GM20000 (cell line): ENCODE data around the gene KLHDC4.
"Not testable (repeated sequence)": the region's sequence is repeated elsewhere in the genome, so short reads cannot be mapped to it uniquely, and the experiment has no call there.

ENCODE experiments used
- DNase-seq: peaks from one replicate; pipeline ENCODE4 v3.0.0; 2012; ENCODE audit warnings: low spot score
- CTCF ChIP-seq: IDR thresholded peaks from 2 replicates; pipeline ENCODE4 v1.5.1; 2012; ENCODE audit warnings: mild to moderate bottlenecking, control low read depth; ENCODE audit errors: extremely low read depth, missing control alignments

KLHDC4 gene

DNA sequence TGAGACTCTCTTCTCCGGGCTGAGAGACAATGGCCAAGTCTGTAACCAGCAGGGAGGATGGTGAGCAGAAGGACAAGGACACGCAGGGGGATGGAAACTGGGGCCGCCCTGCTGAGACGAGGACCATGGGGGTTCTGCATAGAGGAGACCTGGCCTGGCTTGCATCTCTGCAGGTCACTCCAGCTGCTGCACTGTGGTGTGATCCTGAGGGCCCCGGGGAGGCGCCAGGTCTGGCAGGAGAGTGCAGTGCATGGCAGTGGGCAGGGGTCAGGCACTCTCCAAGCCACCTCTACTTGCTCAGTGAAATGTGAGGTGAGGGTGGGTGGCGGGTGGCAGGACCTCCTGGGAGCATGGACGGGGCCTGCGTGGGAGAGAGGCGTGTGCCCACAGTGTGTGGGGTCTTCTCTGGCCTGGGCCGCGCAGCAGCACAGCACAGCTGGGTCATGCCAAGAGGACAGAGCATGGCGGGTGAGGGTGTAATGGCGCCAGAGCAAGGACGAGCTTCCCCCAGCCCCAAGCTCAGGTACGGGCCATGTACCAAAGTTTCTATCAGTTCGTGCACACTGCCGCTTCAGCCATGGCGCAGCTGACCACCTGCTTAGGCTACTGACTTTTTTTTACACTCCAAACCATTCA is 43.1 kb downstream of the KLHDC4 start:
- no peak for DNase-seq
- TF ChIP-seq CTCF = no peak

DNA sequence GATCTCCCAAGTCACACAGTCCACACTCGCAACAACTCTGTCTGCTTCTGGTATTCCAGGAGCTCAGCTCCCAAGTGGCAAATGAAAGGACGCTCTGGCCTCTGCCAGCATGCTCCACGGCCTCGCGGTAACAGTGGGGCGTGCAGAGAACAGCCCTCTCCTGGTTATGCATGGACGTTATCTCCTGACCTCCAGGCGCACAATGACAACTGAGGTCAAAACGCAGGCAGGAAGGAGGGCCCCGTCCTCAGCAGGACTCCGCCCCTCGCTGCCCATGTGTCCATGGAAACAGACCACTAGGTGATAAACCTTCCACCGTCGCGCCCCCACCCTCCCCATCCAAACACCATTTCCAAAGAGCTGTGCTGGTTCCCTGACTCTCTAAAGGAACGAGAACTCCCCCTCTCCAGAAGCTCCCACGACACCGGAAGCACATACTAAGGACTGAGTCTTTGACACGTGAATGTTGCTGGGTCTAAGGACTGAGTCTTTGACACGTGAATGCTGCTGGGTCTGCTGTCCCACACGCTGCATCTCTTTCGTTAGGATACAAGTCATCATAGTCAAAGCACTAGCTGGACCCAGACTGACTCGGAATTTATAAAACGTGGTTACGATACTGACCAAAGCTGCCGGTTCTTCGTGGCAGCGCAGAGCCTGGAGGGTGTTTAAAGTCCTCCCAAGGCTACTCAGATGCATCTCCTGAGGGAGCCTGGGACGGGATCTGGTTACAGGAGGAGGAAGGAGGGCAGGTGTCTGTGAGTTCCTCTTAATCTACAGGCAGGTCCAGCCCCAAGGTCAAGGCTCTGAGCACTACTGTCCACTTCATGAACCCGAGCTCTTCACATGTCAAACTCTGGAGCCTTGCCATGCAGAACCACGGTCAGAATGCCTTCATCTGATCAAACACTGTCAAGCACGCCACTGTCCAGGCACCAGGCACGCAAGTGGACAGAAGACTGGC is 43.9 kb downstream of the KLHDC4 start:
- TF ChIP-seq CTCF = no peak
- DNase-seq = no peak

GRCh38 chr16:87720446-87720845 is 45.3 kb downstream of the KLHDC4 start:
- no peak for DNase-seq
- TF ChIP-seq CTCF = no peak

DNA sequence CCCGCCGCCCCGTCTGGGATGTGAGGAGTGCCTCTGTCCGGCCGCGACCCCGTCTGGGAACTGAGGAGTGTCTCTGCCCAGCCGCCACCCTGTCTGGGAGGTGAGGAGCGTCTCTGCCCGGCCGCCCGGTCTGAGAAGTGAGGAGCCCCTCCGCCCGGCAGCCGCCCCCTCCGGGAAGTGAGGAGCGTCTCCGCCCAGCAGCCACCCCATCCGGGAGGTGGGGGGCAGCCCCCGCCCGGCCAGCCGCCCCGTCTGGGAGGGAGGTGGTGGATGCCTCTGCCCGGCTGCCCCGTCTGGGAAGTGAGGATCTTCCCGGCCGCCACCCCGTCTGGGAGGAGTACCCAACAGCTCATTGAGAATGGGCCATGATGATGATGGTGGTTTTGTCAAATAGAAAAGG is 47.0 kb downstream of the KLHDC4 start:
- not testable (repeated sequence) for DNase-seq

GRCh38 chr16:87715658-87716057 is 50.1 kb downstream of the KLHDC4 start:
- DNase-seq = no peak
- TF ChIP-seq CTCF = no peak

DNA sequence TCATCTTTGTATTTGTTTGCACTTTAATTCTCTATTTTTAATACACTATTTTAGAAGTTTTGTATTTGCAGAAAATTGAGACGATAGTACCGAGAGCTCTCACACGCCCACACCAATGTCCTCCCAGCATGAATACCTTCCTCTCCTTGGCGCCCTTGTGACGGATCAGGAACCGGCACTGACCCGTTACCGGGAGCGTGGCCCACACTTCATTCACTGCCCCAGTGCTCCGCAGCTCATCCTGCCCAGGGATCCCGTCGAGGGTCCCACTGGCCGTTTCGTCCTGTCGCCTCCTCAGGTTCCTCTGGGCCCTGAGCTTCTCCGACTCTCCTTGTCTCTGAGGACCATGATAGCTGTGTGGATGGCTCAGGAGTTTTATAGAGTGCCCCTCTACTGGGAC is 50.6 kb downstream of the KLHDC4 start:
- DNase-seq = no peak
- TF ChIP-seq CTCF = no peak

DNA sequence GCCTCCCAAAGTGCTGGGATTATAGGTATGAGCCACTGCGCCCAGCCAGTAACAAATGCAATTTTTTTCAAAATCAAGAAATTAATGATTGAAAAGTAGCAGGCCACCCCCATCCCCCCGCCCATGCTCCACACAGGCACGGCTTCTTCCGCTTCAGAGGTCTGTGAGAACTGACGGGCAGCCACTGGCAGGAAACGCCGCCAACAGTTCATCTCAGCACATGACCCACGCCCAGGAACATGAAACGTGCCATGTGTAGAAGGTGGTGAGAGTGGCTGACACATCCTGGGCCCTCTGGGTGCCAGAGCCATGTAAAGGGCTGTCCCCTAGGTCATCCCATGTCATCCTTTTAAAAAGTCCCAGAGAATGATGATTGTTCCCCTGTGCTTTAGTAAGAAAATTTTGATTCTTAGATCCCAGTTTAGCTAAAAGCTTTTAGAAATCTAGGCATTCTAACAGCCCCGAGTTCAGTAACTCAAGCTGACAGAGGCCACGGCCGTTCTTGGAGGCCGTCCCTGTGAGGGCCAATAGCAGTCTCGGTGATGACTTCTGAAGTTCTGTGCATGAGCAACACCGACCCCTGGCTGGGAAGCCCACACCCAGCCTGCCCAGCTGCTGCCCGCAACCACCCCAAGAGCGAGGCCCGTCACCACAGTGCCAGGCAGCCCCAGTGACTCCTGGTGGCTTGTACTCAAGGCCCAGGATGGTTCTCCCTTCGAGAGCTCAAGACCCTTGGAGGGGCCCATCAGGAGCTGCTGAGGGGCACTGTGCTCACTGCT is 52.1 kb downstream of the KLHDC4 start:
- peak; percentile 58 for DNase-seq
- TF ChIP-seq CTCF = no peak
